GM12872 (cell line): ENCODE measurements around the gene SMIM21.

Source experiments
- CTCF ChIP-seq: IDR thresholded peaks from 3 replicates; pipeline ENCODE4 v1.5.1; 2011; ENCODE audit warnings: low read depth, mild to moderate bottlenecking, low read length, moderate library complexity; ENCODE audit not compliant: insufficient read depth

The SMIM21 gene

DNA sequence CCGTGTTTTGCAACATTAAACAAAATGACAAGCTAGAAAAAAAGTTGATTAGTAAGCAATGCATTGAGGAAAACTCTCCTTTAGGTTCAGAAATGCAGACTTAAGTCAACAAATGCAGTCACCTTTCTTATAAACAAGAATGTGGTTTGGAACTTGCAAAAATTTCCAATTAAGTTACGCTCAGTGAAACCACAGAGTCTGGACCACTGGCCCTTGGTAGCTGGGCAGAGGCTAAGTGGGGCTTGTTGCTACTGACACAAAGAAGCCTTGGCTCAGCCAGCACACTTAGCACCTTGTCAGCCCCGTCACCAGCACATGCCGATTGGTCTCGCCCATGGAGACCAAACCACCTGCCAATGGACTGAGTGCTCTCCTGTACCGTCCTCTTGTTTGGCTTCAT, 53.0 kb downstream of the SMIM21 start:
- no peak for TF ChIP-seq CTCF

DNA sequence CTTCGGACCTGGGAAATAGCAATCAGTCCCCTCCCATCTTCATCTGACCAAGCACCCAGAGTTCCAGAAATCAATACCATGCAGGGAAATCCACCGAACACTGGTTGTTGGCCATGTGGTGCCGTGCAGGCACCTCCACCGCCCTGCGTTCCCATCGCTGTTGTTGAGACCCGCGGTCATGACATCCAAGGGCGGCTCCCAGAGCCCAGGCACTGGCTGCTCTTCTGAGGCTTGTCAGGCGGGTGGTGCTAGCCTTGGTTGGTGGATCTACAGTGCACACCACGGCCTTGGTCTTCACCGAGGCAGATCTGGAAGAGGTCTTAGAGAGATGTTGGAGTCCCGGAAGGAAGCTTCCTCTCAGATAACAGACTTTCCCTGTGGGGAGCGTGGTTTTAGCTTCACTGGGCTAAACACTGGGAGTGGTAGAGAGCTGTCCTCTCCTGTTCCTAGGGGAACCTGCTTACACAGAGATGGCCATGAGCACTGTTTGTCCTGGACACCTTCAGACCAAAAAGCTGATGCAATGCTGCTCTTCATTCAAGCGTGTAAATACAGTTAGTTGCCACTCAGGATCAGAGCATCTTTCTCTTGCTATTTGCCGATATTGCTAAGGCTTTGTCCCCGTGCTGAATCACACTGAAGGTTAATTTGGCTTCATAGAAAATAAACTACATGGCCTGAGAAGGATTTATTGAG, 58.3 kb downstream of the SMIM21 start:
- TF ChIP-seq CTCF: no peak

DNA sequence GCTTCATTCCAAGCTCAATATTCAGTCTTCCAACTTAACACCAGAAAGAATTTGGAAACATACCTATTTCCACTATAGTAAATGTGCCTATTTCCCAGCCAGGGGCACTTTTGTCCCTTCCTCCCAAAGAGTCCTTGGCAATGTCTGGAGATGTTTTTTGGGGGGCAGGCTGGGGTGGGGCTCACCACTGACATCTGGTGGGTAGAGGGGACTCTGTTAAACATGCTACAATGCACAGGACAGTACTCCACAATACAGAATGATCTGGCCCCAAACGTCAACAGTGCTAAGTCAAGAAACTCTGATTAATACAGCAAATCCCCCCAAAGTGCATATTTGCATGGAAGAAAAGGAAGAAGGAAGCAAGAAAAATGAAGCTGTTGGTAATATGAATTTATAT, 61.7 kb downstream of the SMIM21 start:
- peak; percentile 23; the same call in 1 of the 3 replicates for TF ChIP-seq CTCF

DNA sequence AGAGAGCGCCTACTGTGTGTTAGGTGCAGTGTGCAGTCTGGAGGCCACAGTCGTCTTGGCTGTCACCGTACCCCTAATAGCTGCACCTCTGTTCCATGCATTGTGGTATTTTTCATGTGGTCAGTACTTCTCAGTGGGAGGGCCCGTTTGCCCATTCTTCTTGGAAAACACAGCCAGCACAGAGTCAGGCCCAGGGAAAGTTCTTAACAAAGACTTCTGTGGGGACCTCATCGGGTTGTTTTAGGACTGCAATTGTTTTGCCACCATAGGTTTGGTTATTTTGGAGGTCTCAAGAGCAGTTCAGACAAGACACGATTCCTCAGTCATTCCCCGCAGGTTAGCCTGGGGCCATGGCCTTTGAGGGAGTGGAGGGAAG, 62.3 kb downstream of the SMIM21 start:
- TF ChIP-seq CTCF: no peak

DNA sequence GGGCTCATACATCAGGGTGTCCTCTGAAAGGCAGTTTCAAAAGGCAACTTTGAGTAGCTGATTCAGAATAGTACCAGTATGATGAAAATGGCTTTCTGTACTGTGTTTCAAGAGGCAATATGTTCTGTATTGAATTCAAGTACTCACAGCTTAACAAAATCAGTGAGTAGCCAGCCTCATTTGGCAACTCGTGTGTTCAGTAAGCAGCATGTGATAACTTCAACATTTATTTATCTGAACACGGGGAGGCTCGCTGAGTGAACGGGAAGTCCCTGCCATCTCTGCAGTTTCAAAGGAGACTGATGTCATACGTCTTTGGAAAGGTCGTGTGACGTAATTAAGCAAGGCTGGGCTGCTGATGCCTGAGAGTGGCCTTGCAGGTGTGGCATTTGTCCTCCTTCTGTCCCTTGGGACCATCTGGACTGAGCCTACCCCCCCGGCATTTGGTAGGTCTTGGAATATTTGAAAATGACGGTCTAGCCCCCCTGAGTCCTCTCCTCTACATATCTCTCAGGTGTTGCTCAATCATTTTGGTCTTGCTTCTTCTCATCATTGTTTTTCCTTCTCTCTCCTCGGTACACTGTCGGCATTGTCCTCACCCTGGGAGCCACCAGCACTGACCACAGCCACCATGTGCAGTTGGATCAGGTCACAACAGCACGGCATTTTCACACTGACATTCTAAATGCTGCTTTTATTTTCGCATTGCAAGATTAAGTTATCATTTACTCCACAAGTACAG, 62.8 kb downstream of the SMIM21 start:
- TF ChIP-seq CTCF: no peak

DNA sequence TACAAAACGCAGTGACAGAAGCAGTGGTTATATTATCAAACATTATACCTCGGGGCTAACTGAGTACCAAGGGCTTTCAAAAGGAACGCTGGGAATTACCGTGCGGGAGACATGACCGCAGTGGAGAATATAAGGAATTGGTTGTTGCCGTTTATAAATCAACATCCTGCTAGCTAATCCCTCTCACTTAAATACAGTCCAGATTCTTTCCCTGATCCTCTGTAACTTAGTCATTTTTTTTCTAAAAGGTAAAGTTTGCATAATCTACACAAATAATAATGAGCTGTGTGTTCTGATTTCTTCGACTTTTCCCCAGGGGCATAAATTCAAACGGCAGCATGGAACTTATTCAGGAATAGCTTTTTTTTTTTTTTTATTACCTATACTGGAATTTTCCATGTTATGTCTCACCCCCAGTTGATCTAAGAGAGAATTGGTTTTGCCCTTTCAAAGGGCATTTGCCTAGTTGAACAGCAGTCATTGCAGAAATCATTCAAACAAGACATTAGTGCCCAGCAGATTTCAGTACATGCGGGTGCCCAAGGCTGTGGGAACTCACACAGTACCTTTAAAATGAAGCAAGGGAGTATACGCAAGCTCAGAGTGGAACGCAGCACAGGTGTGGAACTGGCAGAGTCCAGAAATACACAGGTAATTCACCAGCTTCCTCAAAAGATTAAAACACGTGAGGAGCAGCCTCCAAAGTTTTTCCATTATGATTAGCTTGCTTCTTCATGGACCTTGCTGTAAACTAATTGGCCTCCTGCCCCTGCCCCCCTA, 63.9 kb downstream of the SMIM21 start:
- TF ChIP-seq CTCF: no peak

- no peak for TF ChIP-seq CTCF
Observed at GRCh38 chr18:75362435-75362834, 65.1 kb downstream of the SMIM21 start.
